WTC11 (cell line): ENCODE measurements around the gene RBM4. TPM values are rescaled to one million over a fixed set of nuclear protein-coding genes. Genes with fewer than 3 reads are reported as not detected.

ENCODE experiments used
- ATAC-seq: fragments of 200-7000 bp; cut with Tn5 transposase; 2 replicates; pipeline ENCODE4 v1.10.0; 2021; ENCODE audit warnings: mild to moderate bottlenecking, moderate library complexity
- CTCF ChIA-PET: fragments of 300-600 bp; sonication (Branson Sonifier 250); formaldehyde crosslinking; loops from one replicate; lab custom pipeline; 2021; ENCODE audit warnings: antibody characterized with exemption; lab: Charles Lee
- POLR2A ChIA-PET: fragments of 350-600 bp; sonication (Branson Sonifier 250); formaldehyde crosslinking; loops from one replicate; lab custom pipeline; 2021; ENCODE audit warnings: antibody characterized with exemption; lab: Charles Lee
- DNase-seq: peaks from one replicate; pipeline ENCODE4 v3.0.0; 2021; ENCODE audit warnings: low spot score
- H3K27ac Mint-ChIP-seq: 2 replicates; pipeline ENCODE4 v1.8.0; 2021; ENCODE audit warnings: mixed read lengths
- H3K27me3 Mint-ChIP-seq: 2 replicates; pipeline ENCODE4 v1.8.0; 2021; ENCODE audit warnings: low read depth, mild to moderate bottlenecking, moderate library complexity, mixed read lengths
- H3K36me3 Mint-ChIP-seq: 2 replicates; pipeline ENCODE4 v1.8.0; 2021; ENCODE audit warnings: mixed read lengths
- H3K4me1 Mint-ChIP-seq: 2 replicates; pipeline ENCODE4 v1.8.0; 2022; ENCODE audit warnings: mixed read lengths
- H3K4me3 Mint-ChIP-seq: 2 replicates; pipeline ENCODE4 v1.8.0; 2021; ENCODE audit warnings: mild to moderate bottlenecking, moderate library complexity, mixed read lengths
- H3K9me3 Mint-ChIP-seq: 2 replicates; pipeline ENCODE4 v1.8.0; 2021; ENCODE audit warnings: mixed read lengths
- AFF4 ChIP-seq: sonication (generic); formaldehyde crosslinking; IDR thresholded peaks from 2 replicates; pipeline ENCODE4 v1.8.1; 2023; ENCODE audit warnings: mild to moderate bottlenecking, missing genetic modification reagents, borderline replicate concordance
- ATF1 ChIP-seq: sonication (generic); formaldehyde crosslinking; IDR thresholded peaks from 2 replicates; pipeline ENCODE4 v1.8.1; 2023; ENCODE audit warnings: mild to moderate bottlenecking, moderate library complexity, missing genetic modification reagents
- CREB1 ChIP-seq: sonication (generic); formaldehyde crosslinking; IDR thresholded peaks from 2 replicates; pipeline ENCODE4 v1.8.0; 2023; ENCODE audit warnings: mild to moderate bottlenecking, missing genetic modification reagents
- E2F1 ChIP-seq: sonication (generic); formaldehyde crosslinking; IDR thresholded peaks from 2 replicates; pipeline ENCODE4 v1.8.0; 2022; ENCODE audit warnings: mild to moderate bottlenecking, missing genetic modification reagents
- HMGXB4 ChIP-seq: sonication (generic); formaldehyde crosslinking; IDR thresholded peaks from 2 replicates; pipeline ENCODE4 v1.8.1; 2023; ENCODE audit warnings: mild to moderate bottlenecking, moderate library complexity, missing genetic modification reagents
- IRF2 ChIP-seq: sonication (generic); formaldehyde crosslinking; IDR thresholded peaks from 2 replicates; pipeline ENCODE4 v1.8.0; 2022; ENCODE audit warnings: low read depth, missing genetic modification reagents, borderline replicate concordance
- KAT7 ChIP-seq: sonication (generic); formaldehyde crosslinking; IDR thresholded peaks from 2 replicates; pipeline ENCODE4 v1.8.1; 2023; ENCODE audit warnings: missing genetic modification reagents, mild to moderate bottlenecking, borderline replicate concordance
- NR2C2 ChIP-seq: sonication (generic); formaldehyde crosslinking; IDR thresholded peaks from 2 replicates; pipeline ENCODE4 v1.8.0; 2022; ENCODE audit warnings: mild to moderate bottlenecking, missing genetic modification reagents
- SP1 ChIP-seq: sonication (generic); formaldehyde crosslinking; conservative IDR thresholded peaks from 2 replicates; pipeline ENCODE4 v1.8.1; 2022; ENCODE audit warnings: missing genetic modification reagents
- TEAD1 ChIP-seq: sonication (generic); formaldehyde crosslinking; IDR thresholded peaks from 2 replicates; pipeline ENCODE4 v1.8.0; 2022; ENCODE audit warnings: mild to moderate bottlenecking, missing genetic modification reagents
- ZBTB43 ChIP-seq: sonication (generic); formaldehyde crosslinking; IDR thresholded peaks from 2 replicates; pipeline ENCODE4 v1.8.1; 2023; ENCODE audit warnings: mild to moderate bottlenecking, missing genetic modification reagents
- ZNF423 ChIP-seq: fragments of 250-450 bp; sonication (Bioruptor Pico); IDR thresholded peaks from 2 replicates; pipeline ENCODE4 v2.1.2; 2022; ENCODE audit warnings: mild to moderate bottlenecking, moderate library complexity
- ZNF671 ChIP-seq: fragments of 250-450 bp; sonication (Bioruptor Pico); IDR thresholded peaks from 2 replicates; pipeline ENCODE4 v1.8.0; 2021; ENCODE audit warnings: mild to moderate bottlenecking
- total RNA-seq: library from RNA; stranded (reverse); gene quantifications from 3 replicates; pipeline ENCODE4 v1.2.3, GENCODE V29; 2021
- TF ChIP-seq, protein P1 (sequence below): sonication (generic); formaldehyde crosslinking; IDR thresholded peaks from 2 replicates; pipeline ENCODE4 v1.8.1; 2022; ENCODE audit warnings: missing genetic modification reagents, borderline replicate concordance
- TF ChIP-seq, protein P2 (sequence below): sonication (generic); formaldehyde crosslinking; conservative IDR thresholded peaks from 2 replicates; pipeline ENCODE4 v1.8.1; 2023; ENCODE audit warnings: mild to moderate bottlenecking, low read depth, missing genetic modification reagents, moderate library complexity
- TF ChIP-seq, protein P3 (sequence below): sonication (generic); formaldehyde crosslinking; IDR thresholded peaks from 2 replicates; pipeline ENCODE4 v1.8.0; 2022; ENCODE audit warnings: mild to moderate bottlenecking, missing genetic modification reagents

The RBM4 gene
- total RNA-seq, 1 experiment from 2014 or later = 144 TPM

GRCh38 chr11:66595245-66595904 lies 43.1 kb upstream of the RBM4 start:
- ChIA-PET POLR2A (no interaction called here), CTCF (no interaction called here)
- TF ChIP-seq TEAD1 (no peak), IRF2 (CRISPR knock-in tag) (no peak), ZBTB43 (CRISPR knock-in tag) (no peak), SP1 (CRISPR knock-in tag) (no peak), ZNF423 (CRISPR knock-in tag) (no peak), HMGXB4 (no peak), NR2C2 (no peak), ZNF671 (CRISPR knock-in tag) (no peak), AFF4 (no peak), KAT7 (CRISPR knock-in tag) (no peak), E2F1 (CRISPR knock-in tag) (no peak), ATF1 (CRISPR knock-in tag) (no peak), CREB1 (no peak)
- TF ChIP-seq, protein P1, sequence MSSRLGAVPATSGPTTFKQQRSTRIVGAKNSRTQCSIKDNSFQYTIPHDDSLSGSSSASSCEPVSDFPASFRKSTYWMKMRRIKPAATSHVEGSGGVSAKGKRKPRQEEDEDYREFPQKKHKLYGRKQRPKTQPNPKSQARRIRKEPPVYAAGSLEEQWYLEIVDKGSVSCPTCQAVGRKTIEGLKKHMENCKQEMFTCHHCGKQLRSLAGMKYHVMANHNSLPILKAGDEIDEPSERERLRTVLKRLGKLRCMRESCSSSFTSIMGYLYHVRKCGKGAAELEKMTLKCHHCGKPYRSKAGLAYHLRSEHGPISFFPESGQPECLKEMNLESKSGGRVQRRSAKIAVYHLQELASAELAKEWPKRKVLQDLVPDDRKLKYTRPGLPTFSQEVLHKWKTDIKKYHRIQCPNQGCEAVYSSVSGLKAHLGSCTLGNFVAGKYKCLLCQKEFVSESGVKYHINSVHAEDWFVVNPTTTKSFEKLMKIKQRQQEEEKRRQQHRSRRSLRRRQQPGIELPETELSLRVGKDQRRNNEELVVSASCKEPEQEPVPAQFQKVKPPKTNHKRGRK = no peak
- TF ChIP-seq, protein P2, sequence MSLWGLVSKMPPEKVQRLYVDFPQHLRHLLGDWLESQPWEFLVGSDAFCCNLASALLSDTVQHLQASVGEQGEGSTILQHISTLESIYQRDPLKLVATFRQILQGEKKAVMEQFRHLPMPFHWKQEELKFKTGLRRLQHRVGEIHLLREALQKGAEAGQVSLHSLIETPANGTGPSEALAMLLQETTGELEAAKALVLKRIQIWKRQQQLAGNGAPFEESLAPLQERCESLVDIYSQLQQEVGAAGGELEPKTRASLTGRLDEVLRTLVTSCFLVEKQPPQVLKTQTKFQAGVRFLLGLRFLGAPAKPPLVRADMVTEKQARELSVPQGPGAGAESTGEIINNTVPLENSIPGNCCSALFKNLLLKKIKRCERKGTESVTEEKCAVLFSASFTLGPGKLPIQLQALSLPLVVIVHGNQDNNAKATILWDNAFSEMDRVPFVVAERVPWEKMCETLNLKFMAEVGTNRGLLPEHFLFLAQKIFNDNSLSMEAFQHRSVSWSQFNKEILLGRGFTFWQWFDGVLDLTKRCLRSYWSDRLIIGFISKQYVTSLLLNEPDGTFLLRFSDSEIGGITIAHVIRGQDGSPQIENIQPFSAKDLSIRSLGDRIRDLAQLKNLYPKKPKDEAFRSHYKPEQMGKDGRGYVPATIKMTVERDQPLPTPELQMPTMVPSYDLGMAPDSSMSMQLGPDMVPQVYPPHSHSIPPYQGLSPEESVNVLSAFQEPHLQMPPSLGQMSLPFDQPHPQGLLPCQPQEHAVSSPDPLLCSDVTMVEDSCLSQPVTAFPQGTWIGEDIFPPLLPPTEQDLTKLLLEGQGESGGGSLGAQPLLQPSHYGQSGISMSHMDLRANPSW (CRISPR knock-in tag) = no peak
- TF ChIP-seq, protein P3, sequence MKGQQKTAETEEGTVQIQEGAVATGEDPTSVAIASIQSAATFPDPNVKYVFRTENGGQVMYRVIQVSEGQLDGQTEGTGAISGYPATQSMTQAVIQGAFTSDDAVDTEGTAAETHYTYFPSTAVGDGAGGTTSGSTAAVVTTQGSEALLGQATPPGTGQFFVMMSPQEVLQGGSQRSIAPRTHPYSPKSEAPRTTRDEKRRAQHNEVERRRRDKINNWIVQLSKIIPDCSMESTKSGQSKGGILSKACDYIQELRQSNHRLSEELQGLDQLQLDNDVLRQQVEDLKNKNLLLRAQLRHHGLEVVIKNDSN (CRISPR knock-in tag) = no peak
- ATAC-seq (no peak), DNase-seq (no peak)
- H3K27ac Mint-ChIP-seq = no peak overlapping the region
- H3K27me3 Mint-ChIP-seq = peaks cover 34% of the 10 kb centered on the region
- peaks cover 9% of the 10 kb centered on the region for H3K36me3 Mint-ChIP-seq
- peaks cover 18% of the 10 kb centered on the region for H3K9me3 Mint-ChIP-seq
- H3K4me1 Mint-ChIP-seq = peaks cover 11% of the 10 kb centered on the region
- H3K4me3 Mint-ChIP-seq = no peak overlapping the region
